Panc1 (cell line): Measurements from ENCODE around the gene PJA2. TPM values are rescaled to one million over a fixed set of nuclear protein-coding genes. Genes with fewer than 3 reads are reported as not detected.

Experiments used
- ATAC-seq: fragments of 200-7000 bp; cut with Tn5 transposase; 2 replicates; pipeline ENCODE4 v1.9.1; 2020; ENCODE audit warnings: mild to moderate bottlenecking, moderate library complexity
- BruUV-seq: library from RNA; stranded (reverse); fragments of 400-500 nt; replicated peaks from 2 replicates; lab custom pipeline; 2021; lab: Mats Ljungman, UMichigan
- CTCF ChIA-PET: fragments of 300-600 bp; sonication (Branson Sonifier 250); formaldehyde crosslinking; loops from one replicate; lab custom pipeline; 2022; ENCODE audit warnings: antibody characterized with exemption; lab: Charles Lee
- POLR2A ChIA-PET: fragments of 300-600 bp; sonication (Branson Sonifier 250); formaldehyde crosslinking; loops from one replicate; lab custom pipeline; 2022; ENCODE audit warnings: antibody characterized with exemption; lab: Charles Lee
- DNase-seq: peaks from one replicate; pipeline ENCODE4 v3.0.0-alpha.2; 2010; ENCODE audit warnings: low read depth, low spot score
- H3K27ac ChIP-seq: 2 replicates; pipeline ENCODE4 v1.5.1; 2011; ENCODE audit warnings: mild to moderate bottlenecking, low read length, inconsistent platforms
- H3K27me3 ChIP-seq: fragments of 200-500 bp; sonication (Bioruptor generic); 2 replicates; pipeline ENCODE4 v1.6.0; 2014; ENCODE audit warnings: low read length, inconsistent platforms; ENCODE audit not compliant: control insufficient read depth, insufficient read depth
- H3K36me3 ChIP-seq: fragments of 200-500 bp; sonication (Bioruptor generic); 2 replicates; pipeline ENCODE4 v1.5.1; 2014; ENCODE audit warnings: inconsistent platforms, mild to moderate bottlenecking, low read length, moderate library complexity; ENCODE audit not compliant: control insufficient read depth, insufficient read depth
- H3K4me1 ChIP-seq: 2 replicates; pipeline ENCODE4 v1.5.1; 2011; ENCODE audit warnings: inconsistent platforms, mild to moderate bottlenecking, low read length, moderate library complexity; ENCODE audit not compliant: control insufficient read depth, insufficient read depth
- H3K4me3 ChIP-seq, 2 experiments: 2 replicates each; pipeline ENCODE4 v1.5.1; 2011 to 2012; ENCODE audit warnings: low read depth in 2 of 2, low read length in 2 of 2, mild to moderate bottlenecking in 2 of 2, inconsistent platforms in 1 of 2, moderate library complexity in 1 of 2
- H3K9me3 ChIP-seq: fragments of 200-500 bp; sonication (Bioruptor generic); 2 replicates; pipeline ENCODE4 v1.5.1; 2014; ENCODE audit warnings: low read depth, mild to moderate bottlenecking, inconsistent platforms, low read length, moderate library complexity; ENCODE audit not compliant: control insufficient read depth, insufficient read depth
- POLR2AphosphoS5 ChIP-seq: IDR thresholded peaks from 2 replicates; pipeline ENCODE4 v1.6.1; 2012; ENCODE audit warnings: mild to moderate bottlenecking, low read depth, low read length, moderate library complexity
- SIN3A ChIP-seq: IDR thresholded peaks from 2 replicates; pipeline ENCODE4 v1.6.1; 2012; ENCODE audit warnings: low read depth, mild to moderate bottlenecking, low read length, moderate library complexity, borderline replicate concordance; ENCODE audit not compliant: insufficient read depth
- TCF7L2 ChIP-seq: IDR thresholded peaks from 2 replicates; pipeline ENCODE4 v1.6.1; 2011; ENCODE audit warnings: mild to moderate bottlenecking, low read depth, low read length, inconsistent platforms
- in situ Hi-C: cut with HindIII; loops from 2 replicates; pipeline ENCODE4 v1.10.0; 2016; ENCODE audit warnings: low sequenced_read_pairs, low pct_unique_long_range_greater_than_20kb
- intact Hi-C: fragments of 100-400 bp; cut with micrococcal nuclease; formaldehyde crosslinking; loops from one replicate; pipeline ENCODE4 v1.10.0; 2022; ENCODE audit not compliant: unreplicated experiment
- total RNA-seq: library from RNA; stranded (reverse); gene quantifications from one replicate; pipeline ENCODE4 v1.2.1, GENCODE V29; 2021; ENCODE audit not compliant: unreplicated experiment
- TF ChIP-seq, protein P1 (sequence below): fragments of 450-650 bp; IDR thresholded peaks from 2 replicates; pipeline ENCODE4 v1.5.1; 2017; ENCODE audit warnings: mild to moderate bottlenecking
- TF ChIP-seq, protein P2 (sequence below), 2 experiments: IDR thresholded peaks; 2 replicates each; pipeline ENCODE4 v1.6.1; 2011 to 2012; ENCODE audit warnings: low read depth in 2 of 2, control low read depth in 1 of 2, low read length in 1 of 2, mild to moderate bottlenecking in 1 of 2, moderate library complexity in 1 of 2; ENCODE audit not compliant: insufficient read depth in 1 of 2

The PJA2 gene
- total RNA-seq, 1 experiment from 2014 or later, result 33.6 TPM

DNA sequence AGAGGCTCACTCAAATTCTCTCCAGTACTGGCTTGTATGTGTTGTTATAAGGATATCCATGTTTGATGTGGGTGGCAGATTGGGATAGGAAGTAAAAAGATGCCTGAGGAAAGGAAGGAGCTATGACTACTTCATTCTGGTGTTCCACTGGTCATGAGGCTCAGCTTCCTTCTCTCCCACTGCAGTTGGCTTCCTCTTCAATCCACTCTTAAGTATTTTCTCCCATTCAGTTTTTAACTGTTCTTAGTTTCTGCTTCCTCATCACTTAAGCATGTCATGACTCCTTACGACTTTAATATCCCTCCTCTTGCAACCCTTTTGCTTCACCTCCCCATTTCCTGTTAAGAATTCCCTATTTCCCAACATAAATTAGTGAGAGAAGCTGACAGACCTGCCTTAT lies 81.1 kb downstream of the PJA2 start:
- TF ChIP-seq TCF7L2 (no peak), POLR2AphosphoS5 (no peak)
- TF ChIP-seq, protein P1, sequence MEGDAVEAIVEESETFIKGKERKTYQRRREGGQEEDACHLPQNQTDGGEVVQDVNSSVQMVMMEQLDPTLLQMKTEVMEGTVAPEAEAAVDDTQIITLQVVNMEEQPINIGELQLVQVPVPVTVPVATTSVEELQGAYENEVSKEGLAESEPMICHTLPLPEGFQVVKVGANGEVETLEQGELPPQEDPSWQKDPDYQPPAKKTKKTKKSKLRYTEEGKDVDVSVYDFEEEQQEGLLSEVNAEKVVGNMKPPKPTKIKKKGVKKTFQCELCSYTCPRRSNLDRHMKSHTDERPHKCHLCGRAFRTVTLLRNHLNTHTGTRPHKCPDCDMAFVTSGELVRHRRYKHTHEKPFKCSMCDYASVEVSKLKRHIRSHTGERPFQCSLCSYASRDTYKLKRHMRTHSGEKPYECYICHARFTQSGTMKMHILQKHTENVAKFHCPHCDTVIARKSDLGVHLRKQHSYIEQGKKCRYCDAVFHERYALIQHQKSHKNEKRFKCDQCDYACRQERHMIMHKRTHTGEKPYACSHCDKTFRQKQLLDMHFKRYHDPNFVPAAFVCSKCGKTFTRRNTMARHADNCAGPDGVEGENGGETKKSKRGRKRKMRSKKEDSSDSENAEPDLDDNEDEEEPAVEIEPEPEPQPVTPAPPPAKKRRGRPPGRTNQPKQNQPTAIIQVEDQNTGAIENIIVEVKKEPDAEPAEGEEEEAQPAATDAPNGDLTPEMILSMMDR, result no peak
- TF ChIP-seq, protein P2, sequence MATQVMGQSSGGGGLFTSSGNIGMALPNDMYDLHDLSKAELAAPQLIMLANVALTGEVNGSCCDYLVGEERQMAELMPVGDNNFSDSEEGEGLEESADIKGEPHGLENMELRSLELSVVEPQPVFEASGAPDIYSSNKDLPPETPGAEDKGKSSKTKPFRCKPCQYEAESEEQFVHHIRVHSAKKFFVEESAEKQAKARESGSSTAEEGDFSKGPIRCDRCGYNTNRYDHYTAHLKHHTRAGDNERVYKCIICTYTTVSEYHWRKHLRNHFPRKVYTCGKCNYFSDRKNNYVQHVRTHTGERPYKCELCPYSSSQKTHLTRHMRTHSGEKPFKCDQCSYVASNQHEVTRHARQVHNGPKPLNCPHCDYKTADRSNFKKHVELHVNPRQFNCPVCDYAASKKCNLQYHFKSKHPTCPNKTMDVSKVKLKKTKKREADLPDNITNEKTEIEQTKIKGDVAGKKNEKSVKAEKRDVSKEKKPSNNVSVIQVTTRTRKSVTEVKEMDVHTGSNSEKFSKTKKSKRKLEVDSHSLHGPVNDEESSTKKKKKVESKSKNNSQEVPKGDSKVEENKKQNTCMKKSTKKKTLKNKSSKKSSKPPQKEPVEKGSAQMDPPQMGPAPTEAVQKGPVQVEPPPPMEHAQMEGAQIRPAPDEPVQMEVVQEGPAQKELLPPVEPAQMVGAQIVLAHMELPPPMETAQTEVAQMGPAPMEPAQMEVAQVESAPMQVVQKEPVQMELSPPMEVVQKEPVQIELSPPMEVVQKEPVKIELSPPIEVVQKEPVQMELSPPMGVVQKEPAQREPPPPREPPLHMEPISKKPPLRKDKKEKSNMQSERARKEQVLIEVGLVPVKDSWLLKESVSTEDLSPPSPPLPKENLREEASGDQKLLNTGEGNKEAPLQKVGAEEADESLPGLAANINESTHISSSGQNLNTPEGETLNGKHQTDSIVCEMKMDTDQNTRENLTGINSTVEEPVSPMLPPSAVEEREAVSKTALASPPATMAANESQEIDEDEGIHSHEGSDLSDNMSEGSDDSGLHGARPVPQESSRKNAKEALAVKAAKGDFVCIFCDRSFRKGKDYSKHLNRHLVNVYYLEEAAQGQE (IDR thresholded peaks at IDR 0.05; ENCODE audit: insufficient read depth in 1 of 2, low read depth in 2 of 2, low read length in 1 of 2), result no peak
- ChIA-PET POLR2A (no interaction called here), CTCF (no interaction called here)
- Histone ChIP-seq H3K9me3 (no peaks in the 10 kb centered on the region), H3K27me3 (no peaks in the 10 kb centered on the region), H3K27ac (no peak overlapping the region), H3K4me3 (no peak overlapping the region), H3K4me1 (no peaks in the 10 kb centered on the region), H3K36me3 (no peaks in the 10 kb centered on the region)
- ATAC-seq (no peak), DNase-seq (no peak)
- in situ Hi-C loops, result no loop called here
- intact Hi-C loops, result no loop called here
- no TSS peak for BruUV-seq

DNA sequence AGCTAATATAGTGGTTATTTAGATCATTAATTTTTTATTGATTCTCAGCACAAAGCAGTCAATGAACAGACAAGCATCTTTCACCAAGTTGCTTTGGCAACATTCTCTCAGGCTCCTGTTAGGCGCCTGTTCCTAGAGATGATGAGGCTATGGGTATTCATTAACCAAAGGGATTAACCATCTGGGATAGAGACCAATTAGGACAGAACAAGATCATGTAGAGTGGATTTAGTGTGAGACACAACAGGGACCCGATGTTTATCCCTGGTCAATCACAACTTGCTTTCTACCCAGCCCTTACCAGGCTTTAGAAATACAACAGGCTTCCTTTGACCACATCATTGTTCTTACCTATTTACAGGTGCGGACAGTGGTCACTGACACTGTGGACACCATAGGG lies 82.2 kb downstream of the PJA2 start:
- ATAC-seq (no peak), DNase-seq (no peak)
- Histone ChIP-seq H3K4me1 (no peaks in the 10 kb centered on the region), H3K36me3 (no peaks in the 10 kb centered on the region), H3K4me3 (no peak overlapping the region), H3K27me3 (no peaks in the 10 kb centered on the region), H3K27ac (no peak overlapping the region), H3K9me3 (no peaks in the 10 kb centered on the region)
- in situ Hi-C loops (no loop called here), intact Hi-C loops (no loop called here)
- TF ChIP-seq TCF7L2, result no peak
- TF ChIP-seq, protein P1, result no peak
- TF ChIP-seq, protein P2 (IDR thresholded peaks at IDR 0.05; ENCODE audit: insufficient read depth in 1 of 2, low read depth in 2 of 2, low read length in 1 of 2), result no peak
- TF ChIP-seq SIN3A, result no peak
- no peak for TF ChIP-seq POLR2AphosphoS5
- CTCF ChIA-PET, result no interaction called here
- BruUV-seq, result no TSS peak
- POLR2A ChIA-PET, result no interaction called here
